GM18868 (cell line): ENCODE results near the gene EPB41L1.

Source experiments
- ATAC-seq: cut with Tn5 transposase; IDR thresholded peaks from one replicate; pipeline ENCODE4 v1.9.1; 2021; ENCODE audit warnings: mild to moderate bottlenecking, moderate library complexity; ENCODE audit not compliant: unreplicated experiment

EPB41L1 gene

DNA sequence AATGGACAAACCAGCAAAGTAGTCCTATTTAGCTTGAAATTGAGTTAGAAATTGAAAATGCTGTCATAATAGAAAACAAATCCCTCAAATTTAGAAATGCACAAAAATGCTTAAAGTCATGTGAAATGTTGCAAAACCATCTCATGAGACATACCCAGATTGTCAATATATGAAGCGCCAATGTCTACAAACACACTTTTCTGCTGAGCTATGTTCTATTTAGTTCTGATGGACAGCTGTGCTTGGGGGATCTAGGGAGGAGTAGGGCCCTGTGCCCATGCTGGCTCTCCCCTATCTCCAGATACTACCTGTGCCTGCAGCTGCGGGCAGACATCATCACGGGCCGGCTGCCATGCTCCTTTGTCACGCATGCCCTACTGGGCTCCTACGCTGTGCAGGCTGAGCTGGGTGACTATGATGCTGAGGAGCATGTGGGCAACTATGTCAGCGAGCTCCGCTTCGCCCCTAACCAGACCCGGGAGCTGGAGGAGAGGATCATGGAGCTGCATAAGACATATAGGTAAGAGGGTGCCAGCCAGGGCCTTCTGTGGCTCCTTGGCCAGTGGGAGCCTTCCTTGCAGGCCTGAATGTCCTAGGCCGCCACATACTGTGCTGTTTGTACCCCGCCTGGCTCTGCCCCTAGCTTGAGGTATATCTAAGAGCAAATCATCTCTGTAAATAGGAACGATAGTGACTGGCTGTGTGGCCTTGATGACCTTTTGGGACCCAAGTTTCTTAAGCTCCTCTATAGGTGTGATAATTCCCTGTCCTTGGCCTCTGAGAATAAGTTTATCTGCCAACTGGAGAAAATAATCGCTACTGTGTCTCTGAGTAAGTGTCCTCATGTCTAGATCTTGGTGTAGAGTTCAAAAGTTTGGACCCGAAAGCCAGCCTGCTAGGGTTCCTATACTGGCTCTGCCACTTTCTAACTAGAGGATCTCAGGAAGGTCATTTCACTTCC is 30.6 kb downstream of the EPB41L1 start:
- no peak for ATAC-seq

DNA sequence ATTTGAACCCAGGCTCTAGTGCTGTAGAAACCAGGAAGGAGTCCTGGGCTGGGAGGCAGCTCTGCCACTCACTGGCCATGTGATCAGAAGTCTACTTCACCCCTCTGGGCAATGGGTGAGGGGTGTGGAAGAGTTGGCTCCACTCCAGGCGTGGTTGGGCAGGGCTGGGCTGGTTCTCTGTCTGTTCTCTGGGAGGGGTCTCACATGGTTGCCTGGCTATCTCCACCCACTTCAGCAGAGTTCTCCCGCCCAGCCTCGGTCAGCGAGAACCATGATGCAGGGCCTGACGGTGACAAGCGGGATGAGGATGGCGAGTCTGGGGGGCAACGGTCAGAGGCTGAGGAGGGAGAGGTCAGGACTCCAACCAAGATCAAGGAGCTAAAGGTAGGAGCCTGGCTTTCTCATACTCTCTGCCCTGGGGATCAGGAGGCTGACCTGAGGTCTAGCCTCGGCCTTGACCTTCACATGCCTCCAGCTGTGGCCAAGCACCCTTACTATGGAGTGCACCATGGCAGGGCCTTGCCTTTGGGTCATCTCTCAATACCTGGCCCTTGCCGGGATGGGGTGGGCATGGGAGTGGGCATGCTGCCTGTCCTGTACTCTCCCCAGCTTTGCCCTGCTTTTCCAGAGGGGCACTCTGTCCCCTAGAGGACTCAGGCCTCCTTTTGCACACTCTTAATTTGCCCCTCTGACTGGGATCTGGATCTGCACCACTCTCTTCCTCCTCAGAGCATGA is 39.6 kb downstream of the EPB41L1 start:
- no peak for ATAC-seq

DNA sequence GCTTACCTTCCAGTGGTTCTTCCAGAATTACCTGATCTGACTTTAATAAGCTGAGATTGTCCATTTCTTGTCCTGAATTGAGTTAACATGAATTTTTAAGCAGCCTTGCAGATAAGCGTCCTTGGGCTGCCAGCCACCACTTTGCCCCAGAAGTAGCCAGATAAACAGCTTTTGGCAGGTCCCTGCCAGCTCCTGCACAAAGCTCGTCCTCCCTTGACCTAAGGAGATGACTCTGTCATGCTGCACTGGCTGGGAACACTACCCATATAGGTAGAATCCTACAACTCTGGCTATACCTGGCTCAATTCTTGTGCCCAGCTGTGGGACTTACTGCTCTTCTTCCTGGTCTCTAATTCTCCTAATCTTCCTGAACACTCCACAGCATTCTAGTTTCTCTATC is 42.1 kb downstream of the EPB41L1 start:
- ATAC-seq: no peak

DNA sequence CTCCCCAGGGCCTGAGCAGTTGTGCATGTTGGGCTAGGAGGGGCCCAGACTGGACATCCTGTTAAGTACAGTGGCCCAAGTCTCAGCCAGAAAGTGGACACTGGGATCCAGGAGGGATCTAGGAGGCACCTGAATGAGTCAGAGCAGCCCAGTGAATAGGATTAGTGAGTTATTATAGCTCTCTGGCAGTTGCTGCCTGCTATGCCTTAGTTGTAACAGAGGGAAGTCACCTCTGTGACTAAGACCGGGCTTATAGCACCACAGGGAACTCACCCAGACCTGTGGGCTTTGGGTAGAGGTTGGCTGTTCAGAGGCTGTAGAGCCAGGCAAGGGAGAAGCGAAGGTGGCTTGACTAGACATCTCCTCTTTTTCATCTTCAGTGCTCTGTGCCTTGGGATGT is 42.7 kb downstream of the EPB41L1 start:
- ATAC-seq: no peak

DNA sequence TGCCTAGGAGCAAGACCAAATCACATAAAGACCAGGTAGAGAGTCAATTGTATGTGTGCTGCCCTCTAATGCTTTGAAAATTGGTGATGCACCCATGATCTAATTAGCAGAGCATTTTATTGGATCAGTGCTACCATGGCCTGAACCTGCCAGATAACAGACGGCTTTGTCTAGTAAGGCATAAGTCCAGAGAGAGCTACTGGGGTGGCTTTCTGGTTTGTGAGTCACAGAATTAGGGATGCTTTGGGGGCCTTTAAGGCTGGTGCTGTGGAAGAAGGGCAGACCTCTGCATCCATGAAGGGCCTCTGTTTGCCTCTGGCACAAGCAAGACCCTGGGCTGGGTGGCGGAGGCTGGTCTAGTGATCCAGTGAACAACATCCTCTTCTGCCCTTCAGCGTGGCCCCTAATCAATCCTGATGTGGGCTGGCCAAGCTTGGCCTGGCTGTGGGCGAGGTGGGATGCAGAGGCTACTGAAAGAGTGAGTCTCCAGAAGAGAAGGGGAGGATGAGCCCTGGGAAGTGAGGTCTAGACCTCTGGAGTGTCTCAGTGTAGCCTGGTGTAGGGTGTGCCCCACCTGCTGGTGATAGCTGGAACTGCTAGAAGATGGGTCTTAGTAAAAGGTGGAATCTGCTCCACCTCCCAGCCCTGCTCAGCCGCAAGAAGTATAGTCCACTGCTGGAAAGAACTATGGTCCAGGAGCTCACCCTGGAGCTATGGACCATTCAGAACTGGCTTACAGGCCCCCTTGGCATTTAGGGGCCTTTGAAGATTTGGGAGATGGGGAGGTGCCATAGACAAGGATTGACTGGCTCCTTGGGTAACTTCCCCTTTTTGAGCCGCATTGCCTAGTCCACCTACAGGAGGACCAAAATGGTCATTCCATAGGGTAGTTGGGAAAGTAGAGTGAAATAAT is 45.1 kb downstream of the EPB41L1 start:
- peak; percentile 48 for ATAC-seq

DNA sequence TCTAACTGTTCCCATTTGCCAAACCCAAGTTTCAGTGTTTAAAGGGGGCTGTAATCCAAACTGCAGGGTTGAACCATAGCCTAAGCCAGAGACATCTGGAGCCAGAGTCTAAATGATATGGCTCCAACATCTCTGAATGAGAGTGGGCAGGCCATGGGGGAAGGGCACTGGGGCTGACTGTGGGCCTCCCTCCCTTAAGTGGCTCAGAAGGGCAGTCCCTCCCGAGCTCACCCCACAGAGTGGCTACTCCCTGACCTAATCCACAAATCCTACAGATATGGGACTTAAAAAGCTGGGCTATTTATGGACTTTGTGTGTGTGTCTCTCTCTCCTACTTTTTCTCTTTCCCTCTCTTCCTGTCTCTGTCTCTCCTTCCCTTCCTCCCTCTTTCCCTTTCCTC is 45.9 kb downstream of the EPB41L1 start:
- ATAC-seq: no peak

DNA sequence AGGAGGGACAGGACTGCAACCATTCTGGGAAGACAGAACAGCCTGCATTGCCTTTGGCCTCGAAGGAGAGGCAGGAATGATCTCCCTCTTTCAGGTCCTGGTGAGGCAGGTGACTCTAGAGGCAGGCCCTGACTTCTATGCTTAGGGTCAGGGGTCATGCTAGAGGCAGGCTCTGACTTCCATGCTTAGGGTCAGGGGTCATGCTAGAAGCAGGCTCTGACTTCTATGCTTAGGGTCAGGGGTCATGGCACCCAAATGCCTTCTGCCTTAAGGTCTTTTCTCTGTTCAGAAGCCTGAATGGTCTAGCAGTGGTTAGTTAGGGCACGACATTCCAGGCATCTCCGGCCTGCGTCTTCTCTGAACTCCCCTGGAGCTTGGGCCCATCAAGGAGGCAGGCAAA is 46.7 kb downstream of the EPB41L1 start:
- ATAC-seq: no peak

DNA sequence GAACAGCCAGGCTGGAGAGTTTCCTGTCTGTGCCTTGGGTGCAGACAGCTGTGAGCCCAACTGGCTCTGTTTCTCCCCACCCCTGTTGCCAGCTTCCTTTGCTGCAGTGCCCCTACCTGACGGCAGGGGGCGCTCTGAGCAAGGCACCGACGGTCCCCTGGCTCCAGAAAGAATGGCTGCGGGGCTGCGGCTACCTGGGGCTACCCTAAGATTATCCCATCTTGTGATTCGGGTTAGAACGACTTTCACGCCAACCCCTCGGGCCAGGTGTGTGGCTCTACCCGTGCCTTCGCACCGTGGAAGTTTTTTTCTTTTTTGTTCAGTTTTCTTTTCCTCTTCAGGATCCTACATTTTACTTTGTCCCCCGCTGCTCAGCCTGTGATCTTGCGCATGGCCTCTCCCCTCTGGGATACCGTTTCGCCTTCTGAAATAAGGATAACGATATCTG is 48.4 kb downstream of the EPB41L1 start:
- ATAC-seq: peak; percentile 52

DNA sequence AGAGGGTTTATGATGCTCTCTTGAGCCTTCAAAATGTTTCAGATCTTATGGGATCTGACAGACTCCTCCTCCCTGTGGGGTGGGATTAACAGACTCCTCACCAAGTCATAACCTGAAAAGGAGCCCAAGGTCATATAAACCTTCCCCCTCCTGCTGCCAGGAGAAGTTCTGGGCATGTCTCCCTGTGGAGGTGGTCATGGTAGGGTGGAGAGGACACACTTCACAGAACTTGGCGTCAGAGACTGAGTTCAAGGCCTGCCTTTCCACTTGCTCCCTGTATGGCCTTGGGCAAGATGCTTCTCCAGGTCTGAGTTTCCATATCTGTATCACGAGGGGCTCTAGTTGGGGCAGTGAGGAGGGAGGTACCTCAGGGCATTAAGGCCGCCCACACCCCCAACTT is 49.3 kb downstream of the EPB41L1 start:
- no peak for ATAC-seq

DNA sequence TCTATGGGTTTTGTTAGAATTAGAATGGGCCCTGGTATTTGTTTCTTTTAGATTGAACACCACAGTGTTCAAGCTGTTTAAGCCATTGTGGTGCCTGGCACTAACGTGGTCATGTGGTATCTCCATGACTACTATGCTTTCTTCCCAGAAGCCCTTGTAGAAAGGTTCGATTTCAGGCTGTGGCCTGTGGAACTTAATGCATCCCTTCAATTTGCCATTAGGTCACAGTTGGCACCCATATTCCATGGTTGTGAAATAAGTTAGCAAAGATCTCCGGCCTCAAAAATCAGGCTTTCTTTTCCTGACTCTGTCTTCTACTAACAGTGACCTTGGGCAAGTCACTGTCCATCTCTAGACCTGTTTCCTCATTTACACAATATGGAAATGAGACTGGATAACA is 50.5 kb downstream of the EPB41L1 start:
- no peak for ATAC-seq

DNA sequence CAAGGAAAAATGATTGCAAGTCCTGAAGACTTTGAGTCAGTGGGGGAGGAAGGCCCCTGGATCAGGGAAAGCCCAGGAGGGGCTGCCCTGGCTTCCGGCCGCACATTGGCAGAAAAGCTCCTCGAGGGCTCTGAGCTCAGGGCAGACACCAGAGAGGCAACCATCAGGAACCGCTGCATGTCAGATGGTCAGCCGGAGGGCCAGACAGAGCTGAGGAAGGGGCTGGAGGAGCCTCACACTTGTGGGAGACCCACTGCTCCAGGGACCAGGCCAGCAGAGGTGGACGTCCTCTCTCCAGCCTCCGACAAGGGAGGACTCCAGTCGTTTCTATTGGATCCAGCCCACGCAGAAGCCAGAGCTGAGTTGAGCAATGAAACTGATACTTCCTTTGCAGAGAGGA is 51.5 kb downstream of the EPB41L1 start:
- ATAC-seq: no peak

DNA sequence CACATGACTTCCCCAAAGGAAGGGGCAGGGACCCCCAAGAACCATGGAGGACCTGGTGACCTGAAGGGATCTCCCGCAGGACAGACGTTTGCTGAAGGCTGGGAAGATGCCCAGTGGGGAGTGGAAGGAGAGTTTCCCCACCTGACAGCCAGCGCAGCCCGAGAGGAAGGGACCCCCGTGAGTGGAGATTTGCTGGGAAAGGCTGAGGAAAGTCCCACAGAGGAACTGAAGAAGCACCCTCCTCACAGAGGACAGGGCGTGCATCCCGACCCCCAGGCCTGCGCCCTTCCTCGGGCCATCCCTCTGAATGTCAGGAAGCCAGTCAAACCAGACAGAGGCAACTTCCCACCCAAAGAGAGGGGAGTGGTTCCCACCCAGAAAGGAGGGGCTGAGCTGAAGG is 52.1 kb downstream of the EPB41L1 start:
- ATAC-seq: no peak

DNA sequence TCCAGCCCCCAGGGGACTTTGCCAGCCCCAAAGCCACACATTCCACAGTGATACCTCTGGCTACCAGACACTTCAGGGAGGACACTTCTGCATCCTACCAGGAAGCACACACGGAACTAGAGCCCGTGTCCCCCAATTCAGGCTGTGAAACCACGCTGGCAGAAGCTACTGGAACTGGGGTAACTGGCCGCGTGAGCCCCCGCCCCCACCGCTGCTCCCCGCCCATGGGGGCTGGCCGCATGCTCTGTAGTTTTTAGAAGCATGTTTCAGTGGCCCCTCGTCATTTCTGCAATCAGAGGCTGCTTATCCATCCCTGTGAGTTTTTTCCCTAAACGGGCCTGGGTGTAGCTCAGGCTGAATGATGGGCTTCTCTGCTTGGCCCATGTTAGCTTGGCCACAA is 53.1 kb downstream of the EPB41L1 start:
- no peak for ATAC-seq

DNA sequence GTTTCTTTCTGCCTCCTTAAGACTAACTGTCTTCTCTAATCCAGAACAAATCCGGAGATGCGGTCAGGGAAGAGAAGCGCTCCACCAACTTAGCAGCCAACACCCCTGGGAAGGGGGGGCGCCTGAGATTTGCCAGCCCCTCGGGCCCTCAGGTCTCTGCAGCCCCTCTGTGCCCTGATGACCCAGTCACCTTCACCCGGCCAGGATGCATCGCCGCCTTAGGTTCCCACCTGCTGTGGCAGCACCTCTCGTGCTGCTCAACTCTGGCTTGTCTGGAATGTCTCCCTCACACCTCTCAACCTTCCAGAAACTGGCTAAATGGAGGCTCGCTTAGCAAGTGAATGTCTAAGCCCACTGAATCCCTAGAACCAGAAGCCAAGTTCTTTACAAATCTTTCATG is 53.7 kb downstream of the EPB41L1 start:
- no peak for ATAC-seq

DNA sequence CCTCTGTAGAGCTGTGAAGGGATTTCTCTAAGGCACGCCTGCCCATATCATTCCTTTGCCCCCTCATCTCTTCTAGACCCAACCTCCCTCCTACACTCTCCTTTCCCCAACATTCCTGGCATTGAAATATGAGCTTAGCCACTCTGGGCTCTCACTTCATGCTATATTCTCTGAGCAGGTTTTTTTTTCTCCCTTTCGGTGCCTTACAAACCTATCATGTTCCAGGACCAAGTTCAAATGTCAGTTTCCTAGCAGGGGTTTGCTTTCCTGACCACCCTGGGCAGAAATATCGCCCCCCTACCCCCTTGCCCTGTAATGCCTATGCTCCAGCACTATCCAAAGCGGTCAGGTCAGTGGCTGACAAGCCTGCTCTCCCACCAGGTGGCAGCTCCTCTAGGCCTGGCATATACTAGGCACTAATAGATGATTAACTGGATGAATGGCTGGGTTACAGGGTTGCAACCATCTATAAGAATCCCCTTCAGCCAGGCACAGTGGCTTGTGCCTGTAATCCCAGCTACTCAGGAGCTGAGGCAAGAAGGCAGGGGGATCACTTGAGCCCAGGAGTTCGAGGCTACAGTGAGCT is 56.0 kb downstream of the EPB41L1 start:
- ATAC-seq: no peak

DNA sequence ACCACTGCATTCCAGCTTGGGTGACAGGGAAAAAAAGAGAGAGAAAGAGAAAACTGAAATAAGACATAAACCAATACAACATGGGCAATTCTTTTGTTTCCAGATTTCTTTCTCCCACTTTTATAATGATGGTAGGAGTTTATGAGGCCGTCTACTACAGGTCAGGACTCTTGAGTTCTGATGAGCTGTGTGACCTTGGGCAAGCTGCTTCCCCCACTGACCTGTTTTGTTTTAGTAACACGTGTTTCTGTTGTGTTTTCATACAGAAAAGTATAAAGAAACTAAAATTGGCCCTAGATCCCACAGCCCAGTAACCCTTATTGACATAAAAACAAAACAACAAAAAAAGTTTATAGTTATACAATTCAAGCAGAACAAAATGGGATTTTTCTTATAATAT is 58.8 kb downstream of the EPB41L1 start:
- ATAC-seq: no peak

DNA sequence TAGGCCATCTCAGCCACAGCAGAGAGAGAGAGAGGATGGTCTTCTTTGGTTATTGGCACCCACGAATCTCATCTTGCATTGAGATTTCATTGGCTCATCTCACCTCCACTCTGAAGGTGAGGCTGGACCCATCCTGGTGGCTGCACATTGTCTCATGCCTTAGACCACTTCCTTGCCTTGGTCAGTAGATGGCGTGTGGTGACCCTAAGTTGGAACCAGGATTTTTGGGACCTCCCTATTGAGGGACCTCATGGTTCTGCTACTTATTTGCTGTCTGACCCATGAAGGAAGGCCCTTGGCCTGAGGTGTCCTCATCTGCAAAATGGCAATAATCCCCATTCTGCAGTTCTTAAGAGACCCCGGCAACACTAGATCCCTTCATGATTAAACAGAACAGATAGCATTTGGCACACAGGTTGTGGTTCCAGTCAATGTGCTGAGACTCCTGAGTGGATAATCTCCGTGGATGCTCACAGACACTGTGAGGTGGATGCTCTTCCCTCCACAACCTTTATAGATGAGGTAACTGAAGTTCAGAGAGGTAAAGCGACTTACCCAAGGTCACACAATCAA is 60.2 kb downstream of the EPB41L1 start:
- ATAC-seq: no peak

DNA sequence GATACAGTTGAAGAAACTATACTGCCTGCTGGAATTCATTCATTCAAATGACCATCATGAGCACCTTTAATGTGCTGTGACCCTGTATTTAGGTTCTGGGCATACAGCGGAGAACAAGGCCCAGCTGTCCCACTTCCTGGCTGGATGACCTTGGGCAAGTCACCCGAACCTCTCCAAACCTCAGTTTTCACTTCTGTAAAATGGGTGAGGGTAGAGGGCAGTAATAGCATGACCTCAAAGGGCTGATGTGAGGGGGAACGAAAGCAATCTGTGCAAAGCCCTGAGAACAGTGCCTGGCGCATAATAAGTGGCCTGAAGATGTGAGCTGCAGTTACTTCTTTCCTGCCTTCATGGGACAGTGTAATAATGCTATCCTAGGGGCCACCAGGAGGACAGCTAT is 61.2 kb downstream of the EPB41L1 start:
- ATAC-seq: no peak

DNA sequence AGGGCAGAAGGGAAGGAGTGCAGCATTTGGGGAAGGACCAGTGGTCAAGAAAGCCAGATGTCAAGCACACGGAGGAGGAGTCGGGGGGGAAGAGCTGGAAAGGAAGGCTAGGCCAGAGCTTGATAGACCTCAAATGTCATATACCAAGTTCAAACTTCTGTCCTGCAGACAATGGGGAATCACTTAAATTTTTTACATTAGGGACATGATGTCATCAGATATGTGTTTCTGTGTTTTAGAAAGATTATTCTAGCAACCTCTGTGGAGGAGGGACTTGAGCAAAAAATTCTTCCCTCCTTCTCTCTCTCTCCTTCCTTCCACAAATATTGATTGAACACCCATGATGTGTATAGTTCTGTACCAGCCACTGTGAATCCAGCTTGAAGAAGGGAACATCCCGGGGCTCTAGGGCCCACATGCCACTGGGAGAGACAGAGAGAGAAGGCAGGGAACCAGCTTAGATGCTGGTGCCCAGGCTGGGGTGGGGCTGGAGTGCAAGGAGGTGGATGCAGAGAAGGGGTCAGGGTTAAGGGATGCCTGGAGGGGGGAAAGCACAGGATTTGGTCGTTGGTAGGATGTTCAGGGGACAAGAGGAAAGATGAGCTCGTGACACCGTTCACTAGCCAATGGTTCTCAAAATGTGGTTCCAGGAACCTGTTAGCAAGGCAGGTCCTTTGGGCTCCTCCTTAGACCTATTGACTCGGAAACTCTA is 61.9 kb downstream of the EPB41L1 start:
- ATAC-seq: no peak

DNA sequence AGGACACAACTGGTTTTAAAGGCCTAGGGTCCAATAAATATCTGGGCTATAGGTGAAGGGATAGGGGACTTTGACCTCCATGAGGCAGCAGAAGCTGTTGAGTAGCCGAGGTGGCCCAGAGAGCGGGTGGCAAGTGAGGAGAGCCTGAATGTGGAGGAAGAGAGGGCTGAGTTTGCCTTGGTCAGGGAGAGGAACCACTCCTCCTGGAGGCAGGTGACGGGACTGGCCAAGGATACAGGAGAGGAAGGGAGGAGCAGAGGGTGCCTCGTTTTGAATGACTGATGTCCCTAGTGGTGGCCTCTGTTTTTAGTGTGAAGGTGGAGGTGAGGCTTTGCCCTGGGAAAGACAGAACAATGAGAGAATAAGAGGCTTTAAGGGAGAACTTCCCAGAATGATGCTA is 62.7 kb downstream of the EPB41L1 start:
- no peak for ATAC-seq
